ENCODE data around the gene RAD51B. TPM values are rescaled to one million over a fixed set of nuclear protein-coding genes. Genes with fewer than 3 reads are reported as not detected.

Gene RAD51B
- total and polyA plus RNA-seq, 4 donors, result 2.5 to 95.0 (median 9.6) TPM

GRCh38 chr14:68391311-68392014, 571.9 kb downstream of the RAD51B start:
- ATAC-seq (ENCODE audit: insufficient read depth, low FRiP score), result no peak

GRCh38 chr14:68392393-68393141, 573.0 kb downstream of the RAD51B start:
- Histone ChIP-seq H3K27me3 (ENCODE audit: control insufficient read depth in 3 of 3, insufficient read depth in 3 of 3, low read length in 2 of 3) (no peaks in the 10 kb centered on the region), H3K9ac (ENCODE audit: insufficient read depth in 1 of 2, low read length in 2 of 2) (peak overlapping the region in 1 of 2 donors; percentile 76), H3K4me3 (no peak overlapping the region), H3K27ac (ENCODE audit: low read depth in 1 of 2, low read length in 1 of 2) (peak overlapping the region; percentile 46 to 50), H3K9me3 (ENCODE audit: control insufficient read depth in 4 of 4, insufficient read depth in 3 of 4, low read length in 3 of 4) (no peaks in the 10 kb centered on the region), H3K36me3 (ENCODE audit: control insufficient read depth in 4 of 4, insufficient read depth in 4 of 4, low read length in 4 of 4) (no peaks in the 10 kb centered on the region), H3K4me1 (ENCODE audit: control insufficient read depth in 5 of 5, insufficient read depth in 5 of 5, low read length in 5 of 5) (peaks cover 10 to 64% (median 35%) of the 10 kb centered on the region in 5 donors)
- ATAC-seq (ENCODE audit: insufficient read depth, low FRiP score) (peak; percentile 20), DNase-seq (peak; percentile 73 to 91 (median 83))
- TF ChIP-seq CTCF (IDR thresholded peaks at IDR 0.05; ENCODE audit: control extremely low read depth, extremely low read depth), result no peak
- WGBS, 2 donors, result 39 to 40% methylated on average over 7 of the region's 7 CpGs

More at GRCh38 chr14:68391311-68392014, 571.9 kb downstream of the RAD51B start:
- peak; percentile 36 to 84 (median 71) for DNase-seq
- Histone ChIP-seq H3K27me3 (ENCODE audit: control insufficient read depth in 3 of 3, insufficient read depth in 3 of 3, low read length in 2 of 3) (no peaks in the 10 kb centered on the region), H3K9ac (ENCODE audit: insufficient read depth in 1 of 2, low read length in 2 of 2) (no peak overlapping the region), H3K4me1 (ENCODE audit: control insufficient read depth in 5 of 5, insufficient read depth in 5 of 5, low read length in 5 of 5) (peaks cover 7 to 68% (median 33%) of the 10 kb centered on the region in 5 donors), H3K36me3 (ENCODE audit: control insufficient read depth in 4 of 4, insufficient read depth in 4 of 4, low read length in 4 of 4) (no peaks in the 10 kb centered on the region), H3K9me3 (ENCODE audit: control insufficient read depth in 4 of 4, insufficient read depth in 3 of 4, low read length in 3 of 4) (no peaks in the 10 kb centered on the region), H3K27ac (ENCODE audit: low read depth in 1 of 2, low read length in 1 of 2) (peak overlapping the region in 1 of 2 donors; percentile 46), H3K4me3 (no peak overlapping the region)
- TF ChIP-seq CTCF (IDR thresholded peaks at IDR 0.05; ENCODE audit: control extremely low read depth, extremely low read depth), result no peak
- WGBS, 2 donors, result 84 to 91% methylated on average over 4 of the region's 4 CpGs

GRCh38 chr14:68393259-68393658, 573.7 kb downstream of the RAD51B start:
- H3K9ac ChIP-seq (ENCODE audit: insufficient read depth in 1 of 2, low read length in 2 of 2), result peak overlapping the region in 1 of 2 donors; percentile 76
- H3K9me3 ChIP-seq (ENCODE audit: control insufficient read depth in 4 of 4, insufficient read depth in 3 of 4, low read length in 3 of 4), result no peaks in the 10 kb centered on the region
- peak overlapping the region in 1 of 2 donors; percentile 23 for H3K27ac ChIP-seq (ENCODE audit: low read depth in 1 of 2, low read length in 1 of 2)
- 88 to 95% methylated on average over 7 of the region's 7 CpGs for WGBS, 2 donors
- H3K4me3 ChIP-seq, result no peak overlapping the region
- TF ChIP-seq CTCF (IDR thresholded peaks at IDR 0.05; ENCODE audit: control extremely low read depth, extremely low read depth), result no peak
- ATAC-seq (ENCODE audit: insufficient read depth, low FRiP score), result no peak
- no peak for DNase-seq
- H3K36me3 ChIP-seq (ENCODE audit: control insufficient read depth in 4 of 4, insufficient read depth in 4 of 4, low read length in 4 of 4), result no peaks in the 10 kb centered on the region
- H3K27me3 ChIP-seq (ENCODE audit: control insufficient read depth in 3 of 3, insufficient read depth in 3 of 3, low read length in 2 of 3), result no peaks in the 10 kb centered on the region
- H3K4me1 ChIP-seq (ENCODE audit: control insufficient read depth in 5 of 5, insufficient read depth in 5 of 5, low read length in 5 of 5), result peaks cover 11 to 69% (median 39%) of the 10 kb centered on the region in 5 donors
